ENCODE measurements around the gene DPY19L1. TPM values are rescaled to one million over a fixed set of nuclear protein-coding genes. Genes with fewer than 3 reads are reported as not detected.
"Not testable (repeated sequence)": the region's sequence is repeated elsewhere in the genome, so short reads cannot be mapped to it uniquely, and the experiment has no call there.

Gene DPY19L1
- total RNA-seq, 1 experiment from 2014 or later = 46.8 TPM

- CTCF ChIA-PET; H3K36me3 ChIP-seq (ENCODE audit: insufficient read depth, low read length, poor library complexity, severe bottlenecking); H3K27me3 ChIP-seq (replicated peaks; ENCODE audit: insufficient read depth, low read depth, low read length, poor library complexity); intact Hi-C loops (cut with micrococcal nuclease; ENCODE audit: unreplicated experiment); H3K27ac ChIP-seq (ENCODE audit: low read depth, low read length, poor library complexity, severe bottlenecking); H3K9me3 ChIP-seq (ENCODE audit: low read depth, low read length, poor library complexity, severe bottlenecking); H3K4me3 ChIP-seq (ENCODE audit: low read depth, low read length, poor library complexity, severe bottlenecking); DNase-seq (ENCODE audit: low spot score); POLR2A ChIA-PET (ENCODE audit: low non-redundant PET); BruUV-seq (replicated peaks); H3K4me1 ChIP-seq (ENCODE audit: insufficient read depth, low read length, poor library complexity, severe bottlenecking): not testable (repeated sequence)
Measured at GRCh38 chr7:35047263-35047911, 10.1 kb upstream of the DPY19L1 start.

GRCh38 chr7:35043301-35043700 lies 6.0 kb upstream of the DPY19L1 start:
- H3K4me3 ChIP-seq (ENCODE audit: low read depth, low read length, poor library complexity, severe bottlenecking); intact Hi-C loops (cut with micrococcal nuclease; ENCODE audit: unreplicated experiment); H3K4me1 ChIP-seq (ENCODE audit: insufficient read depth, low read length, poor library complexity, severe bottlenecking); H3K27me3 ChIP-seq (replicated peaks; ENCODE audit: insufficient read depth, low read depth, low read length, poor library complexity); DNase-seq (ENCODE audit: low spot score); CTCF ChIA-PET; POLR2A ChIA-PET (ENCODE audit: low non-redundant PET); H3K27ac ChIP-seq (ENCODE audit: low read depth, low read length, poor library complexity, severe bottlenecking); H3K9me3 ChIP-seq (ENCODE audit: low read depth, low read length, poor library complexity, severe bottlenecking); BruUV-seq (replicated peaks); H3K36me3 ChIP-seq (ENCODE audit: insufficient read depth, low read length, poor library complexity, severe bottlenecking): not testable (repeated sequence)

GRCh38 chr7:35040906-35041305 lies 3.6 kb upstream of the DPY19L1 start:
- POLR2A ChIA-PET (ENCODE audit: low non-redundant PET) = no interaction called here
- no peak overlapping the region for H3K27ac ChIP-seq (ENCODE audit: low read depth, low read length, poor library complexity, severe bottlenecking)
- H3K9me3 ChIP-seq (ENCODE audit: low read depth, low read length, poor library complexity, severe bottlenecking) = no peaks in the 10 kb centered on the region
- CTCF ChIA-PET = no interaction called here
- intact Hi-C loops (cut with micrococcal nuclease; ENCODE audit: unreplicated experiment) = no loop called here
- no peaks in the 10 kb centered on the region for H3K27me3 ChIP-seq (replicated peaks; ENCODE audit: insufficient read depth, low read depth, low read length, poor library complexity)
- H3K36me3 ChIP-seq (ENCODE audit: insufficient read depth, low read length, poor library complexity, severe bottlenecking) = no peaks in the 10 kb centered on the region
- no peak for DNase-seq (ENCODE audit: low spot score)
- H3K4me1 ChIP-seq (ENCODE audit: insufficient read depth, low read length, poor library complexity, severe bottlenecking) = peaks cover 8% of the 10 kb centered on the region
- no TSS peak for BruUV-seq (replicated peaks)
- TF ChIP-seq CTCF (conservative IDR thresholded peaks at IDR 0.05; ENCODE audit: low read depth, low read length) (no peak), EZH2 (IDR thresholded peaks at IDR 0.05; ENCODE audit: borderline replicate concordance, low read depth, low read length, poor library complexity, severe bottlenecking) (no peak)
- no peak overlapping the region for H3K4me3 ChIP-seq (ENCODE audit: low read depth, low read length, poor library complexity, severe bottlenecking)

- CTCF ChIA-PET = no interaction called here
- H3K4me3 ChIP-seq (ENCODE audit: low read depth, low read length, poor library complexity, severe bottlenecking) = no peak overlapping the region
- no peak for TF ChIP-seq EZH2 (IDR thresholded peaks at IDR 0.05; ENCODE audit: borderline replicate concordance, low read depth, low read length, poor library complexity, severe bottlenecking)
- H3K27ac ChIP-seq (ENCODE audit: low read depth, low read length, poor library complexity, severe bottlenecking) = no peak overlapping the region
- DNase-seq (ENCODE audit: low spot score) = no peak
- intact Hi-C loops (cut with micrococcal nuclease; ENCODE audit: unreplicated experiment) = loop anchor here (5.0 kb wide), 1 partner anchor 217 kb away; no protein-coding TSS in a partner anchor
- H3K27me3 ChIP-seq (replicated peaks; ENCODE audit: insufficient read depth, low read depth, low read length, poor library complexity) = no peaks in the 10 kb centered on the region
- no peaks in the 10 kb centered on the region for H3K9me3 ChIP-seq (ENCODE audit: low read depth, low read length, poor library complexity, severe bottlenecking)
- H3K4me1 ChIP-seq (ENCODE audit: insufficient read depth, low read length, poor library complexity, severe bottlenecking) = peaks cover 17% of the 10 kb centered on the region
- no TSS peak for BruUV-seq (replicated peaks)
- no peaks in the 10 kb centered on the region for H3K36me3 ChIP-seq (ENCODE audit: insufficient read depth, low read length, poor library complexity, severe bottlenecking)
- POLR2A ChIA-PET (ENCODE audit: low non-redundant PET) = no interaction called here
Measured at GRCh38 chr7:35039343-35039742, 2.1 kb upstream of the DPY19L1 start.

Measured in A673 (cell line).